Stimulated activated CD4-positive, alpha-beta T cell treated with anti-CD3 and anti-CD28 coated beads, Interleukin-4, amount 100 ng/mL, for 1 hour (primary cell): ENCODE measurements around the gene ZNF678.
"Not testable (repeated sequence)": the region's sequence is repeated elsewhere in the genome, so short reads cannot be mapped to it uniquely, and the experiment has no call there.

ENCODE experiments used
- DNase-seq: peaks from one replicate; pipeline ENCODE4 v3.0.0-alpha.2; 2020

The ZNF678 gene

GRCh38 chr1:227606271-227606670 is 42.9 kb downstream of the ZNF678 start:
- not testable (repeated sequence) for DNase-seq

GRCh38 chr1:227607336-227607898 is 44.1 kb downstream of the ZNF678 start:
- no peak for DNase-seq

GRCh38 chr1:227612658-227613057 is 49.3 kb downstream of the ZNF678 start:
- no peak for DNase-seq

GRCh38 chr1:227613526-227613925 is 50.2 kb downstream of the ZNF678 start:
- no peak for DNase-seq

- no peak for DNase-seq
Measured at GRCh38 chr1:227621211-227621610, 57.9 kb downstream of the ZNF678 start.

- DNase-seq = no peak
Measured at GRCh38 chr1:227622739-227623475, 59.6 kb downstream of the ZNF678 start.

GRCh38 chr1:227632325-227632724 is 69.0 kb downstream of the ZNF678 start:
- DNase-seq = no peak

- DNase-seq = no peak
Measured at GRCh38 chr1:227635596-227635995, 72.2 kb downstream of the ZNF678 start.

GRCh38 chr1:227654431-227654830 is 91.1 kb downstream of the ZNF678 start:
- DNase-seq = no peak

- no peak for DNase-seq
Measured at GRCh38 chr1:227654858-227655752, 91.7 kb downstream of the ZNF678 start.

GRCh38 chr1:227661495-227661894 is 98.1 kb downstream of the ZNF678 start:
- DNase-seq = no peak

- no peak for DNase-seq
Measured at GRCh38 chr1:227662933-227663332, 99.6 kb downstream of the ZNF678 start.

GRCh38 chr1:227666286-227666685 is 102.9 kb downstream of the ZNF678 start:
- no peak for DNase-seq

GRCh38 chr1:227673441-227673840 is 110.1 kb downstream of the ZNF678 start:
- DNase-seq = no peak

- no peak for DNase-seq
Measured at GRCh38 chr1:227685807-227686206, 122.5 kb downstream of the ZNF678 start.

GRCh38 chr1:227697321-227697864 is 134.0 kb downstream of the ZNF678 start:
- no peak for DNase-seq

GRCh38 chr1:227701631-227702030 is 138.3 kb downstream of the ZNF678 start:
- DNase-seq = not testable (repeated sequence)

- no peak for DNase-seq
Measured at GRCh38 chr1:227707846-227708245, 144.5 kb downstream of the ZNF678 start.

GRCh38 chr1:227709451-227709850 is 146.1 kb downstream of the ZNF678 start:
- no peak for DNase-seq

GRCh38 chr1:227710474-227710873 is 147.1 kb downstream of the ZNF678 start:
- not testable (repeated sequence) for DNase-seq

- DNase-seq = no peak
Measured at GRCh38 chr1:227712648-227713047, 149.3 kb downstream of the ZNF678 start.

GRCh38 chr1:227718932-227719331 is 155.6 kb downstream of the ZNF678 start:
- no peak for DNase-seq

- DNase-seq = no peak
Measured at GRCh38 chr1:227723474-227723873, 160.1 kb downstream of the ZNF678 start.
